A549 (cell line): ENCODE measurements around the gene CIAO2B.
"Not testable (repeated sequence)": the region's sequence is repeated elsewhere in the genome, so short reads cannot be mapped to it uniquely, and the experiment has no call there.

ENCODE experiments used
- CHD2 ChIP-seq: fragments of 150-350 bp; IDR thresholded peaks from 2 replicates; pipeline ENCODE4 v1.6.1; 2014; ENCODE audit warnings: low read length; ENCODE audit not compliant: partially characterized antibody
- FOXS1 ChIP-seq: fragments of 250-450 bp; sonication (Bioruptor Pico); IDR thresholded peaks from 2 replicates; pipeline ENCODE4 v1.5.0; 2020; ENCODE audit warnings: mild to moderate bottlenecking, moderate library complexity
- NPAS2 ChIP-seq: fragments of 250-450 bp; sonication (Bioruptor Pico); IDR thresholded peaks from 2 replicates; pipeline ENCODE4 v1.8.0; 2022; ENCODE audit warnings: mild to moderate bottlenecking, moderate library complexity, borderline replicate concordance
- PBX3 ChIP-seq: IDR thresholded peaks from 2 replicates; pipeline ENCODE4 v1.6.1; 2012
- POLR2A ChIP-seq: IDR thresholded peaks from 2 replicates; pipeline ENCODE4 v1.6.1; 2012; ENCODE audit warnings: mild to moderate bottlenecking, low read length
- RAD21 ChIP-seq, 2 experiments: fragments of >200 bp in 1 of 2; sonication (Bioruptor Twin) in 1 of 2; formaldehyde crosslinking in 1 of 2; IDR thresholded peaks in 1 of 2; conservative IDR thresholded peaks in 1 of 2; 2 replicates in 1 of 2; 3 replicates in 1 of 2; pipeline ENCODE4 v1.6.1; 2012 to 2018; ENCODE audit warnings: inconsistent platforms in 1 of 2
- REST ChIP-seq: fragments of 200-600 bp; sonication (generic); IDR thresholded peaks from 2 replicates; pipeline ENCODE4 v1.6.1; 2016; ENCODE audit warnings: antibody characterized with exemption, mild to moderate bottlenecking, moderate library complexity
- SMC3 ChIP-seq: fragments of >200 bp; sonication (Bioruptor Twin); formaldehyde crosslinking; IDR thresholded peaks from 3 replicates; pipeline ENCODE4 v1.6.1; 2018; ENCODE audit warnings: inconsistent platforms
- TF ChIP-seq, protein P1 (sequence below): fragments of >200 bp; sonication (Bioruptor Twin); formaldehyde crosslinking; IDR thresholded peaks from 3 replicates; pipeline ENCODE4 v1.5.1; 2016
- TF ChIP-seq, protein P2 (sequence below): IDR thresholded peaks from 2 replicates; pipeline ENCODE4 v1.6.1; 2012; ENCODE audit warnings: low read depth, borderline replicate concordance
- TF ChIP-seq, protein P3 (sequence below): fragments of 250-450 bp; sonication (Bioruptor Pico); IDR thresholded peaks from 2 replicates; pipeline ENCODE4 v1.5.0; 2021; ENCODE audit warnings: mild to moderate bottlenecking, moderate library complexity, borderline replicate concordance
- TF ChIP-seq, protein P4 (sequence below): IDR thresholded peaks from 2 replicates; pipeline ENCODE4 v1.6.1; 2012

DNA sequence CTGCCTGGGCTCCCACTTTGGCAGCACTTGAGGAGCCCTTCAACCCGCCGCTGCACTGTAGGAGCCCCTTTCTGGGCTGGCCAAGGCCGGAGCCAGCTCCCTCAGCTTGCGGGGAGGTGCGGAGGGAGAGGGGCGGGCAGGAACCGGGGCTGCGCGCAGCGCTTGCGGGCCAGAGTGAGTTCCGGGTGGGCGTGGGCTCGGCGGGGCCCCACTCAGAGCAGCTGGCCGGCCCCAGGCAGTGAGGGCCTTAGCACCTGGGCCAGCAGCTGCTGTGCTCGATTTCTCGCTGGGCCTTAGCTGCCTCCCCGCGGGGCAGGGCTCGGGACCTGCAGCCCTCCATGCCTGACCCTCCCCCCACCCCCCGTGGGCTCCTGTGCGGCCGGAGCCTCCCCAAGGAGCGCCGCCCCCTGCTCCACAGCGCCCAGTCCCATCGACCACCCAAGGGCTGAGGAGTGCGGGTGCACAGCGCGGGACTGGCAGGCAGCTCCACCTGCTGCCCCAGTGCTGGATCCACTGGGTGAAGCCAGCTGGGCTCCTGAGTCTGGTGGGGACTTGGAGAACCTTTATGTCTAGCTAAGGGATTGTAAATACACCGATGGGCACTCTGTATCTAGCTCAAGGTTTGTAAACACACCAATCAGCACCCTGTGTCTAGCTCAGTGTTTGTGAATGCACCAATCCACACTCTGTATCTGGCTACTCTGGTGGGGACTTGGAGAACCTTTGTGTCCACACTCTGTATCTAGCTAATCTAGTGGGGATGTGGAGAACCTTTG, 40.1 kb upstream of the CIAO2B start:
- TF ChIP-seq, protein P1, sequence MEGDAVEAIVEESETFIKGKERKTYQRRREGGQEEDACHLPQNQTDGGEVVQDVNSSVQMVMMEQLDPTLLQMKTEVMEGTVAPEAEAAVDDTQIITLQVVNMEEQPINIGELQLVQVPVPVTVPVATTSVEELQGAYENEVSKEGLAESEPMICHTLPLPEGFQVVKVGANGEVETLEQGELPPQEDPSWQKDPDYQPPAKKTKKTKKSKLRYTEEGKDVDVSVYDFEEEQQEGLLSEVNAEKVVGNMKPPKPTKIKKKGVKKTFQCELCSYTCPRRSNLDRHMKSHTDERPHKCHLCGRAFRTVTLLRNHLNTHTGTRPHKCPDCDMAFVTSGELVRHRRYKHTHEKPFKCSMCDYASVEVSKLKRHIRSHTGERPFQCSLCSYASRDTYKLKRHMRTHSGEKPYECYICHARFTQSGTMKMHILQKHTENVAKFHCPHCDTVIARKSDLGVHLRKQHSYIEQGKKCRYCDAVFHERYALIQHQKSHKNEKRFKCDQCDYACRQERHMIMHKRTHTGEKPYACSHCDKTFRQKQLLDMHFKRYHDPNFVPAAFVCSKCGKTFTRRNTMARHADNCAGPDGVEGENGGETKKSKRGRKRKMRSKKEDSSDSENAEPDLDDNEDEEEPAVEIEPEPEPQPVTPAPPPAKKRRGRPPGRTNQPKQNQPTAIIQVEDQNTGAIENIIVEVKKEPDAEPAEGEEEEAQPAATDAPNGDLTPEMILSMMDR: not testable (repeated sequence)
- TF ChIP-seq RAD21 (conservative IDR thresholded peaks at IDR 0.05 in 1 of 2, IDR thresholded peaks at IDR 0.05 in 1 of 2); REST; POLR2A; SMC3; NPAS2; PBX3; FOXS1; CHD2: not testable (repeated sequence)
- TF ChIP-seq, protein P2, sequence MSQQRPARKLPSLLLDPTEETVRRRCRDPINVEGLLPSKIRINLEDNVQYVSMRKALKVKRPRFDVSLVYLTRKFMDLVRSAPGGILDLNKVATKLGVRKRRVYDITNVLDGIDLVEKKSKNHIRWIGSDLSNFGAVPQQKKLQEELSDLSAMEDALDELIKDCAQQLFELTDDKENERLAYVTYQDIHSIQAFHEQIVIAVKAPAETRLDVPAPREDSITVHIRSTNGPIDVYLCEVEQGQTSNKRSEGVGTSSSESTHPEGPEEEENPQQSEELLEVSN: not testable (repeated sequence)
- TF ChIP-seq, protein P3, sequence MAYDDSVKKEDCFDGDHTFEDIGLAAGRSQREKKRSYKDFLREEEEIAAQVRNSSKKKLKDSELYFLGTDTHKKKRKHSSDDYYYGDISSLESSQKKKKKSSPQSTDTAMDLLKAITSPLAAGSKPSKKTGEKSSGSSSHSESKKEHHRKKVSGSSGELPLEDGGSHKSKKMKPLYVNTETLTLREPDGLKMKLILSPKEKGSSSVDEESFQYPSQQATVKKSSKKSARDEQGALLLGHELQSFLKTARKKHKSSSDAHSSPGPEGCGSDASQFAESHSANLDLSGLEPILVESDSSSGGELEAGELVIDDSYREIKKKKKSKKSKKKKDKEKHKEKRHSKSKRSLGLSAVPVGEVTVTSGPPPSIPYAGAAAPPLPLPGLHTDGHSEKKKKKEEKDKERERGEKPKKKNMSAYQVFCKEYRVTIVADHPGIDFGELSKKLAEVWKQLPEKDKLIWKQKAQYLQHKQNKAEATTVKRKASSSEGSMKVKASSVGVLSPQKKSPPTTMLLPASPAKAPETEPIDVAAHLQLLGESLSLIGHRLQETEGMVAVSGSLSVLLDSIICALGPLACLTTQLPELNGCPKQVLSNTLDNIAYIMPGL (CRISPR knock-in tag): not testable (repeated sequence)
- TF ChIP-seq, protein P4, sequence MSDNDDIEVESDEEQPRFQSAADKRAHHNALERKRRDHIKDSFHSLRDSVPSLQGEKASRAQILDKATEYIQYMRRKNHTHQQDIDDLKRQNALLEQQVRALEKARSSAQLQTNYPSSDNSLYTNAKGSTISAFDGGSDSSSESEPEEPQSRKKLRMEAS: not testable (repeated sequence)
